Vagina (tissue), 2 donors: ENCODE results near the gene YIPF1.

ENCODE experiments used
- CTCF ChIP-seq, 3 experiments: fragments of 450-650 bp in 2 of 3; fragments of 200-600 bp in 1 of 3; sonication (generic) in 1 of 3; IDR thresholded peaks; one replicate each; pipeline ENCODE4 v1.5.1; 2017 to 2019; ENCODE audit warnings: antibody characterized with exemption in 3 of 3, mild to moderate bottlenecking in 2 of 3, moderate library complexity in 2 of 3
- POLR2A ChIP-seq, 2 donors: fragments of 450-650 bp; IDR thresholded peaks; one replicate each; pipeline ENCODE4 v1.6.1; 2017; ENCODE audit warnings: antibody characterized with exemption in 2 of 2, mild to moderate bottlenecking in 2 of 2, moderate library complexity in 2 of 2
- POLR2AphosphoS5 ChIP-seq, 2 donors: sonication (generic); formaldehyde crosslinking; IDR thresholded peaks; one replicate each; pipeline ENCODE4 v1.9.0; 2017; ENCODE audit warnings: antibody characterized with exemption in 2 of 2, mild to moderate bottlenecking in 2 of 2, low read depth in 1 of 2; ENCODE audit not compliant: insufficient read depth in 1 of 2

- no peak for TF ChIP-seq CTCF (IDR thresholded peaks at IDR 0.05)
- no peak for TF ChIP-seq POLR2A (IDR thresholded peaks at IDR 0.05)
- TF ChIP-seq POLR2AphosphoS5 (IDR thresholded peaks at IDR 0.05; ENCODE audit: insufficient read depth in 1 of 2, low read depth in 1 of 2): no peak
These were observed 15.9 kb upstream of the YIPF1 start for GRCh38 chr1:53905509-53905908.
